Tibial nerve (tissue), 4 donors: ENCODE data around the gene PGC. TPM values are rescaled to one million over a fixed set of nuclear protein-coding genes. Genes with fewer than 3 reads are reported as not detected.

ENCODE experiments used
- DNase-seq, 2 donors: peaks; one replicate each; pipeline ENCODE4 v3.0.0-alpha.2; 2019; ENCODE audit warnings: low spot score in 2 of 2
- H3K27ac ChIP-seq, 4 donors: fragments of 200-600 bp; sonication (generic) in 3 of 4; one replicate each; pipeline ENCODE4 v1.5.1; 2017 to 2019; ENCODE audit warnings: mild to moderate bottlenecking in 1 of 4
- H3K27me3 ChIP-seq, 2 donors: fragments of 200-600 bp; sonication (generic) in 1 of 2; one replicate each; pipeline versions ENCODE4 v1.5.1 to v1.6.0; 2017 to 2019
- H3K36me3 ChIP-seq, 3 donors: fragments of 200-600 bp; sonication (generic); one replicate each; pipeline ENCODE4 v1.5.1; 2018 to 2019
- H3K4me1 ChIP-seq, 4 donors: fragments of 200-600 bp; sonication (generic) in 3 of 4; one replicate each; pipeline ENCODE4 v1.5.1; 2017 to 2019
- H3K4me3 ChIP-seq, 4 donors: fragments of 200-600 bp; sonication (generic) in 3 of 4; one replicate each; pipeline ENCODE4 v1.5.1; 2017 to 2019; ENCODE audit warnings: mild to moderate bottlenecking in 1 of 4, moderate library complexity in 1 of 4
- H3K9me3 ChIP-seq, 4 donors: fragments of 200-600 bp; sonication (generic) in 3 of 4; one replicate each; pipeline ENCODE4 v1.5.1; 2017 to 2019
- CTCF ChIP-seq, 5 experiments: fragments of 200-600 bp in 3 of 5; fragments of 450-650 bp in 2 of 5; sonication (generic) in 3 of 5; IDR thresholded peaks; one replicate each; pipeline ENCODE4 v1.5.1; 2016 to 2019; ENCODE audit warnings: antibody characterized with exemption in 5 of 5, mild to moderate bottlenecking in 3 of 5, moderate library complexity in 2 of 5
- EP300 ChIP-seq, 2 donors: sonication (generic); formaldehyde crosslinking; IDR thresholded peaks; one replicate each; pipeline ENCODE4 v1.6.1; 2017; ENCODE audit warnings: antibody characterized with exemption in 2 of 2, mild to moderate bottlenecking in 1 of 2
- POLR2A ChIP-seq, 2 donors: fragments of 450-650 bp; IDR thresholded peaks; one replicate each; pipeline ENCODE4 v1.6.1; 2017; ENCODE audit warnings: antibody characterized with exemption in 2 of 2, mild to moderate bottlenecking in 2 of 2, moderate library complexity in 2 of 2
- whole genome bisulfite sequencing, 2 donors: methylation state at CpG; one replicate each; pipeline ENCODE4 v1.1.5; 2018; 5-methylcytosine and 5-hydroxymethylcytosine counted together
- total RNA-seq, 4 donors: library from RNA; depleted of rRNA; stranded (reverse); fragments of >200 nt; gene quantifications; one replicate each; pipeline ENCODE4 v1.1.0, GENCODE V29; 2016

PGC gene
- total RNA-seq, 4 donors from 2014 or later = not detected

GRCh38 chr6:41789390-41789724, 42.2 kb upstream of the PGC start:
- no peak overlapping the region for H3K4me3 ChIP-seq
- WGBS, 2 donors = 84 to 86% methylated on average over 3 of the region's 3 CpGs

GRCh38 chr6:41787219-41787917, 40.2 kb upstream of the PGC start, which contains the start of gene TOMM6:
Gene TOMM6, plus strand, starts transcription at chr6:41787694. Its CDS starts 4 bp downstream, at chr6:41787698.
- Histone ChIP-seq H3K36me3 (peaks cover 0 to 39% (median 0%) of the 10 kb centered on the region in 3 donors), H3K4me3 (peak within 1 kb of the TSS; percentile 70 to 86 (median 76)), H3K4me1 (peaks cover 4 to 51% (median 20%) of the 10 kb centered on the region in 4 donors), H3K27me3 (no peaks in the 10 kb centered on the region), H3K9me3 (no peaks in the 10 kb centered on the region), H3K27ac (peak within 1 kb of the TSS; percentile 78 to 93 (median 92))
- DNase-seq = peak; percentile 90 to 94
- TF ChIP-seq EP300 (IDR thresholded peaks at IDR 0.05) (peak; percentile 91 to 98), POLR2A (IDR thresholded peaks at IDR 0.05) (peak; percentile 65 to 91), CTCF (IDR thresholded peaks at IDR 0.05) (peak; percentile 87 to 98 (median 96))
- 0% methylated on average over 34 to 55 of the region's 55 CpGs for WGBS, 2 donors

More at GRCh38 chr6:41789390-41789724, 42.2 kb upstream of the PGC start:
- DNase-seq = no peak
- H3K4me1 ChIP-seq = peaks cover 4 to 32% (median 19%) of the 10 kb centered on the region in 4 donors
- no peak overlapping the region for H3K27ac ChIP-seq
- no peaks in the 10 kb centered on the region for H3K27me3 ChIP-seq
- H3K36me3 ChIP-seq = peaks cover 0 to 54% (median 0%) of the 10 kb centered on the region in 3 donors
- no peak for TF ChIP-seq CTCF (IDR thresholded peaks at IDR 0.05)
- TF ChIP-seq EP300 (IDR thresholded peaks at IDR 0.05) = no peak
- H3K9me3 ChIP-seq = no peaks in the 10 kb centered on the region

- H3K36me3 ChIP-seq = peaks cover 0 to 32% (median 0%) of the 10 kb centered on the region in 3 donors
- H3K27ac ChIP-seq = peak overlapping the region; percentile 78 to 93 (median 92)
- WGBS, 2 donors = 1% methylated on average over 34 to 47 of the region's 58 CpGs
- peak; percentile 76 to 77 for DNase-seq
- H3K27me3 ChIP-seq = no peaks in the 10 kb centered on the region
- H3K4me3 ChIP-seq = peak overlapping the region; percentile 70 to 86 (median 76)
- H3K9me3 ChIP-seq = no peaks in the 10 kb centered on the region
- TF ChIP-seq POLR2A (IDR thresholded peaks at IDR 0.05) = peak in 1 of 2 donors; percentile 27
- TF ChIP-seq CTCF (IDR thresholded peaks at IDR 0.05) = peak; percentile 89 to 98 (median 93)
- peak in 1 of 2 donors; percentile 5 for TF ChIP-seq EP300 (IDR thresholded peaks at IDR 0.05)
- peaks cover 4 to 56% (median 20%) of the 10 kb centered on the region in 4 donors for H3K4me1 ChIP-seq
These were observed 39.4 kb upstream of the PGC start for GRCh38 chr6:41786451-41787218.

- H3K36me3 ChIP-seq = peaks cover 0 to 24% (median 0%) of the 10 kb centered on the region in 3 donors
- peak overlapping the region; percentile 70 to 86 (median 76) for H3K4me3 ChIP-seq
- H3K27me3 ChIP-seq = no peaks in the 10 kb centered on the region
- TF ChIP-seq POLR2A (IDR thresholded peaks at IDR 0.05) (no peak), EP300 (IDR thresholded peaks at IDR 0.05) (no peak), CTCF (IDR thresholded peaks at IDR 0.05) (no peak)
- H3K4me1 ChIP-seq = peaks cover 4 to 63% (median 27%) of the 10 kb centered on the region in 4 donors
- DNase-seq = no peak
- 14 to 23% methylated on average over 20 to 22 of the region's 29 CpGs for WGBS, 2 donors
- H3K9me3 ChIP-seq = no peaks in the 10 kb centered on the region
- peak overlapping the region; percentile 78 to 93 (median 92) for H3K27ac ChIP-seq
These were observed 38.7 kb upstream of the PGC start for GRCh38 chr6:41785689-41786450.
